GM18519 (cell line): ENCODE data around the gene C1QL4.
A peak's percentile ranks its signal among the peaks of the same experiment; 100 is the strongest.
"Not testable (repeated sequence)": the region's sequence is repeated elsewhere in the genome, so short reads cannot be mapped to it uniquely, and the experiment has no call there.

Source experiments
- ATAC-seq: cut with Tn5 transposase; IDR thresholded peaks from one replicate; pipeline ENCODE4 v1.9.1; 2021; ENCODE audit warnings: mild to moderate bottlenecking, moderate library complexity; ENCODE audit not compliant: unreplicated experiment, low FRiP score

Gene C1QL4

DNA sequence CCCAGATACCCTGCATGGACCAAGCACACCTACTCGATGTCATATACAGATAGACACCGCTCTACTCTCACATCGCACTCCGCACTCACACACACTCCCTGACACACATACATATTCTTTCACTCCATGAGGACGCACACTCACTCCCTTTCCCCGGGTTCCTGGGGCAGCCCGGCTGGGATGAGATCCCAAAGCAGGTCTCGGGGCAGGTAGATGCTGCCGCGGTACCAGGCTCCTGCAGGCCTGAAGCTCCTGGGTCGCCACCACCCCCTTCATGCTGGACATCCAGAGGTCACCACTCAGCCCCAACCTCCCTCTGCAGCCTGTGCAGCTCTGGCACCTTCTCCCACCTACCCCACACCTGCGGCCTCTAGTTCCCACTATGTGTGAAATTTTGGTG, 2.3 kb downstream of the C1QL4 start:
- ATAC-seq: no peak

DNA sequence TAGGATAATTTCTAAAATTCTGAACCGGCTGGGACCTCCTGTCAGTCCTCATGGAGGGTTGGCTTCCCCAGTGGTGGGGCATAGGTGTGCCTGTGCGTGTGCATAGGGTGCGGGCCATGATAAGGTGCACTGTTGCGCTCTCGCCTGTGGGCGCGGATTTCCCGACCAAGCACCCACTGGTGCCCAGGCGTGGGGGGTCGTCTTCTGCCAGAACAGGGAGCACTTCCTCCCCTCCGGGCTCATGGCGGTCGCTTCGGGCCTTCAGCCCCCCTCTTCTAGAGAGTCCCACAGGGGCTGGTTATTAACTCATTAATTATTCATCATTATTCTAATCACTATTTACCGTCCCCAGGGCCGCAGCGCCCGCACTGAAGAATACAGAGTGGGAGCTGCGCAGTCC, 2.8 kb downstream of the C1QL4 start:
- no peak for ATAC-seq

DNA sequence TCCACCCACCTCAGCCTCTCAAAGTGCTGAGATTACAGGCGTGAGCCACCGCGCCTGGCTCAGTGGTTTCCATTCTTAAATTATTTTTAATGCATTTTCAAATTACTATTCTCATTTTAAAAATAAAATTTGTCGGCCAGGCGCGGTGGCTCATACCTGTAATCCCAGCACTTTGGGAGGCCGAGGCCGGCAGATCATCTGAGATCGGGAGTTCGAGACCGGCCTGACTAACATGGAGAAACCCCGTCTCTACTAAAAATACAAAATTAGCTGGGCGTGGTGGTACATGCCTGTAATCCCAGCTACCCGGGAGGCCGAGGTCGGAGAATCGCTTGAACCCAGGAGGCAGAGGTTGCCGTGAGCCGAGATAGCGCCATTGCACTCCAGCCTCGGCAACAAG, 3.2 kb downstream of the C1QL4 start:
- not testable (repeated sequence) for ATAC-seq

DNA sequence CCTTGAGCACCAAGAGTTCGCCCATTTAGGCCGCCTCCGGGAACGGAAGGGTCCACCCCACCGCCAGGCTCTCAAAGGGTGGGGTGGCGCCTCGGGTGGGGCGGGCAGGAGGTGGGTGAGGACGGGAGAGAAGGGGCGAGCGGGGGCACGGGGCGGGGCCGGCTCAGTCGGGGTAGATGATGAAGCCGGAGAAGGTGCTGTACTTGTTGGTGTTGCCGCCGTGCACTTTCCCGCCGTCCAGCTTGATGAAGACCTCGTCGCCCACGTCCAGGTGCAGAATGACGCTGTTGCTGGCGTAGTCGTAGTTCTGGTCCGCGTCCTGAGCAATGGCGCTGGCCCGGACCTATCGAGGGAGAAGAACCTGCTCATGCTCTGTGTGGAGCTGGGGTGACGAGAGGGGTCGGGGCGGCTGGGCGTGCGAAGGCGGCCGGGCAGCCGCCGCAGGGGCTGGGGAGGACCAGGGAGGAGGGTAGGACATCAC, 4.1 kb downstream of the C1QL4 start:
- ATAC-seq: no peak

DNA sequence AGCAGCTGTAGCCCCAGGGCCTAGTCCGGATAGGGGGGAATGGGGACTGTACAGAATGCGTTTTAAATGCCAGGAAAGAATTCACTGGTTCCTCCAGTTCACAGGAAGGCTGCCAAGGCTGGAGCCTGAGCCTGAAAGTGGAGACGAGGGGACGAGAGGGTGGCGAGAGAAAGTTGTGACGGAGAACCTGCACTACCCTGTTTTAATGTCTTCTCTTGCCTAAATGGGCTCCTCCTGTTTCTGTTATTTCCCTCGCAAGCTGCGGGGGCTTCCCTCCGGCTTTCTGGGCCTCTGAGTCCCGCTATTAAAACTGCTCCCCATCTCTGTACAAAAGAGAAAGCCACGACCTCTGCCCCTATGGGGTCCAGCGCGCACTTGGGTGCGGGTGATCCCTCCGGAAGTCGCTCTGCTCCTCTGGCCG, 4.5 kb downstream of the C1QL4 start:
- no peak for ATAC-seq

DNA sequence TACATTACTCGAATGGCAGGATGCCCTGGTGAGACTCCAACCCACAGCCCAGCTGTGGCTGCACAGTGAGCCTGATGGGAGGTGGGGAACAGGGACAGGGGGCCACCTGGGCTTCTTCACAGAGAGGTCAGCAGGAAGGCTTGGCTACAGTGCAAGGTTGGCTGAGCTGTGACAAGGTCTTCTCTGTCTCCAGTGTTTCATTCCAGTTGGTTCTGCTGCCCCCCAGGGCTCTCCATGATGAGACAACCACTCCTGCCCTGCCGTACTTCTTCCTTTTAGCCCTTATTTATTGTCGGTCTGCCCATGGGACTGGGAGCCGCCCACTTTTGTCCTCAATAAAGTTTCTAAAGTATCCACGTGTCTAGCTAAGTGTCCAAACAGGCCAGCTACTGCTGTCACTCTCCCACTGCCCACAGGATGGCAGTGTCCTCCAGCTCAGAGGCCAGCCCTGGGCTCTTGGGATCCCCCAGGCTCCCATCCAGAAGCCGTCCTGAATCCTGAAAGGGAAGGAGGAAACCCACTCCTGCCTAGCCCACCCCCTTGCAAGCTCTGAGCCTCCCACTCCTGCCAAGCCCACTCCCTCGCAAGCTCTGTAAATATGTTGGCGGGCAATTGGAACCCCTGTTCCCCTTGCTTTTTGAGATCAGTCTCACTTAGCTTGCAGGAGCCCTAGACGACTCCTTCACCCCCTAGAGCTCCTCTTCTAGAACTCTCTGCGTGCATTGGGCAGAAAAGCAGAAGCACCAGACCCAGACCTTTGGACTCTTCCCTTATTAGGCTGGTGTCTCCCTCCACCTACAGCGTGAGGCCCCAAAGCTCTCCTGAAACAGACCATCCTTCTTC, 5.4 kb downstream of the C1QL4 start:
- ATAC-seq: no peak

DNA sequence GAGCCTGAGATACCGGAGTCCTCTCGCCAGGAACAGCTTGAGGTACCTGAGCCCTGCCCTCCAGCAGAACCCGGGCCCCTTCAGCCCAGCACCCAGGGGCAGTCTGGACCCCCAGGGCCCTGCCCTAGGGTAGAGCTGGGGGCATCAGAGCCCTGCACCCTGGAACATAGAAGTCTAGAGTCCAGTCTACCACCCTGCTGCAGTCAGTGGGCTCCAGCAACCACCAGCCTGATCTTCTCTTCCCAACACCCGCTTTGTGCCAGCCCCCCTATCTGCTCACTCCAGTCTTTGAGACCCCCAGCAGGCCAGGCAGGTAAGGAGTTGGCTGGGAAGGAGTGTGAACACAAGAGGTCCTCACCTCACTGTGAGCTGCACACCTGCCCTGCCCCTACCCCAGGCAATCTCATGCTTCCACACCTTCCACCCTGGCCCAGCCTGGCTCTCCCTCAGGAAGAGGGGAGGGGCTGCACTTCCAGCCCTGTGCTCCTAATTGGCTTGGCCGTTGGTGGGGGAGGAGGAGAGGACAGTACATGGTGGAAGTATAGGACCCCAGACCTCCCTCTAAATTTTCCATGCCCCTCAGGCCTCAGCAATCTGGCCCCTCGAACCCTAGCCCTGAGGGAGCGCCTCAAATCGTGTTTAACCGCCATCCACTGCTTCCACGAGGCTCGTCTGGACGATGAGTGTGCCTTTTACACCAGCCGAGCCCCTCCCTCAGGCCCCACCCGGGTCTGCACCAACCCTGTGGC, 6.2 kb downstream of the C1QL4 start:
- no peak for ATAC-seq

DNA sequence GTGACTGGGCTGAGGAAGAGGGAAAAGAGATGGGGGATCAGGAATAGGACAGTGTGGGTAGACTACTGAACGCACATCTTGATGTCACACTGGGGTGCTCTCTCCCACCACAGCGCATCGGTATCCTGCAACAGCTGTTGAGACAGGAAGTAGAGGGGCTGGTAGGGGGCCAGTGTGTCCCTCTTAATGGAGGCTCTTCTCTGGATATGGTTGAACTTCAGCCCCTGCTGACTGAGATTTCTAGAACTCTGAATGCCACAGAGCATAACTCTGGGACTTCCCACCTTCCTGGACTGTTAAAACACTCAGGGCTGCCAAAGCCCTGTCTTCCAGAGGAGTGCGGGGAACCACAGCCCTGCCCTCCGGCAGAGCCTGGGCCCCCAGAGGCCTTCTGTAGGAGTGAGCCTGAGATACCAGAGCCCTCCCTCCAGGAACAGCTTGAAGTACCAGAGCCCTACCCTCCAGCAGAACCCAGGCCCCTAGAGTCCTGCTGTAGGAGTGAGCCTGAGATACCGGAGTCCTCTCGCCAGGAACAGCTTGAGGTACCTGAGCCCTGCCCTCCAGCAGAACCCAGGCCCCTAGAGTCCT, 6.9 kb downstream of the C1QL4 start:
- ATAC-seq: no peak

DNA sequence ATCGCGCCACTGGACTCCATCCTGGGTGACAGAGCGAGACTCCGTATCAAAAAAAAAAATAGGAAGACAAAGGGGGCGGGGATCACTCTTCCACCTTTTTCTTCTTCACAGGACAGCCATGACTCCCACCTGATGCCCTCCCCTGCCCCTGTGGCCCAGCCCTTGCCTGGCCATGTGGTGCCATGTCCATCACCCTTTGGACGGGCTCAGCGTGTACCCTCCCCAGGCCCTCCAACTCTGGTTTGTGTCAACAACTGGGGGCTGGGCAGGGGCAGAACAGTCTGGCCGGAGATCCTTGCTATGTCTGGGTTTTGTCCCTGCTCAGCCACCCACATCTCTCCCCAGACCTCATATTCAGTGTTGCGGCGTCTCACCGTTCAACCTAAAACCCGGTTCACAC, 8.2 kb downstream of the C1QL4 start:
- ATAC-seq: no peak

DNA sequence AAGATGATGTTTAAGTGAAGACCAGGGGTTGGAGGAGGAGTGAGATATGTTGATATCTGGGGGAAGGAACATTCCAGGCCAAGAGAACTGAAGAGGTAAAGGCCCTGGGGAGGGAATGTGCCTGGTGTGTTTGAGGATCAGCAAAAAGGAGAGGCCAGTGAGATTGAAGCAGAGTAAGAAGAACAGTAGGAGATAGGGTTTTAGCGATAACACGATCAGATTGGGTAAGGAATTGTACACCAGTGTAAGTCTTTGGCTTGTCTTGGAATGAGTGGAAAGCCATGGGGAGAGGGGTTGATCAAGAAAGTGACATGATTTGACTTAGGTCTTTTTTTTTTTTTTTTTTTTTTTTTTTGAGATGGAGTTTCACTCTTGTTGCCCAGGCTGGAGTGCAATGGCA, 9.1 kb downstream of the C1QL4 start:
- no peak for ATAC-seq

DNA sequence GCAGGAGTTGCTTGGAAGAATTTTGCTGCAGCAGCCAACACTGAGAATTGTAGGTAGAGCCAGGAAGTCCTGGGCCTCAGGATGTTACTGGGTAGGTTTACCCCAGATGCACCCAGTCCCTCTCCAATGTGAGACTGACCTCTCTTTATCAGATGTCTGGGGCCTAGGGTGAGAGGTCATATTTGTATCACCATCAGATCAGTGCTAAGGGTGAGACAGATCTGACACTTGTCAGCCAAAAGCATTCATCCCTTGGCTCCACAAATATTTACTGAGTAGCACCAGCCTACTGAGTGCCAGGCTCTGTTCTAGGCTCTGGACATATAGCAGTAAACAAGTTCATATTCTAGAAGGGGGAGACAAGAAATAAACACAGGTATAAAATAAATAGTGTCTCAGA, 9.6 kb downstream of the C1QL4 start:
- no peak for ATAC-seq

DNA sequence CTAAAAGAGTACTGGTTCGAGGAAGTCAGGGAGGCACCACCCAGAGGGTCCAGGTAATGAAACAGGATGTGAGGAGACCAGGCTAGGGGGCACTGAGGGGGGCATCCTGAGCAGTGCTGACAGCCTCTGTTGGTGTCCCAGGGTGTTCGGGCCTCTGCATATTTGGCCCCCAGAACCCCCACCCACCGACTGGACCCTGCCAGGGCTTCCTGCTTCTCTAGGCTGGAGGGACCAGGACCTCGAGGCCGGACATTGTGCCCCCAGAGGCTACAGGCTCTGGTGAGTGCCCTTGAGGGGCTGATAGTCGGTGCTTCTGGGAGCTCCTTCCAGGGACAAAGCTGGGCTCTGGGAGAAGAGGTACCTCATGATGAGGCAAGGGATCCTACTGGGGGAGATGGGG, 11.4 kb downstream of the C1QL4 start:
- no peak for ATAC-seq

DNA sequence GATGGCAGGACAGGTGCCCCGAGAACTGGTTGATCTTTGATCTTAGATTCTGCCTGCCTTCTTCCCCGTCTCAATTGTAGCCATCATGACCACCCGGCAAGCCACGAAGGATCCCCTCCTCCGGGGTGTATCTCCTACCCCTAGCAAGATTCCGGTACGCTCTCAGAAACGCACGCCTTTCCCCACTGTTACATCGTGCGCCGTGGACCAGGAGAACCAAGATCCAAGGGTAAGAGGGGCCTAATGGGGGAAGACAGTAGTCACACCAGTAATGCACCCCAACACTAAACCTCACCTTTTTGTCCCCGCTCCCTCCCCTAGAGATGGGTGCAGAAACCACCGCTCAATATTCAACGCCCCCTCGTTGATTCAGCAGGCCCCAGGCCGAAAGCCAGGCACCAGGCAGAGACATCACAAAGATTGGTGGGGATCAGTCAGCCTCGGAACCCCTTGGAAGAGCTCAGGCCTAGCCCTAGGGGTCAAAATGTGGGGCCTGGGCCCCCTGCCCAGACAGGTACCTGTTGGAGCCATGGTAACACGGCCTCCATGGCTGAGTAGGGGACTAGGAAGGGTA, 13.4 kb downstream of the C1QL4 start:
- ATAC-seq: no peak

DNA sequence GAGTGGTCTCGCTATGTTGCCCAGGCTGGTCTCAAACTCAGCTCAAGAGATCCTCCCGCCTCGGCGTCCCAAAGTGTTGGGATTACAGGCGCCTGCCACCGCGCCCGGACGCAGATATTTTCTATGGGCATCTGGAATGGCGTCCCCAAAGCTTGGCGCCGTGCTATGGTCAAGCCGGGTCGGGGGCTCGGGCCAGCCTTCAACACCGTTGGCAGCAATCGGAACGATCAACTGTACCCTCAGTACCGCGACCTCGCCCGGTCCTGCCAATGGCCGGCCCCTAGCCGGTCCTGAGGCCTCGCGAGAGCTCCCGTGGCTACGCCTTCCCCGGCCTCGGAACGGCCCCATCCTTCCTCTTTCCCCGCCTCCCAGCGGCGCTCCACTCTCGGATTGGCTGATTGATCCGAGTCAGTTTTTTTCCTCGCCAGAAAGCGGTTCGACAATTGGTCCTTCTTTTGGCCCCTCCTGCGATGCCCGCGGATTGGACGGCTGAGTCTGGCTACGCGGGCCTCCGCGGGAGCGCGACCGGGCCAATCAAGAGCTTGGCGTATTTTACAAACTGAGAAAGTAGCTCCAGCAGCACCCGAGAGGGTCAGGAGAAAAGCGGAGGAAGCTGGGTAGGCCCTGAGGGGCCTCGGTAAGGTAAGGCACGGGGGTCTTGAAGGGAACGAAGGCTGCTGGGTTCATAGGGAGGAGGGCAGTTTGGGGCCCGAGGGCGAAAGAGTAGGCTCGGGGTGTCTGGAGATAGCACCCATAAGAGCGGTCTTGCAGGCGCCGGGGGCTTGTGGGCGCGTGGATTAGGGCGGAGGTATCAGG, 14.1 kb downstream of the C1QL4 start, which contains the start of gene TROAP:
Gene TROAP (plus strand): TSS at position 548 of the 816 bp plus-strand sequence. CDS start 354 bp downstream, outside the sequence.
- ATAC-seq: peak; percentile 93

DNA sequence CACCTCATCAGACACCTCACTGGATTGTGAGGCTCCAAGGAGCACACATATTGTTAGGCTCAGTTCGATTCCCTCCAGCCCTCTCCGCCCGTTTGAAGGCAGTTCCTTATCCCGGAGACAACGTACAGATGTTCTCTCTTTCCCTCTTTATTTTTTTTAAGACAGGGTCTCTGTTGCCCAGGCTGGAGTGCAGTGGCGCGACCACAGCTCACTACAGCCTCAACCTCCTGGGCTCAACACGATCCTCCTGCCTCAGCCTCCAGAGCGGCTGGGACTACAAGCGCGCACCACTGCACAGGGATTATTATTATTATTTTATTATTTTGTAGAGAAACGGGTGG, 14.7 kb downstream of the C1QL4 start:
- ATAC-seq: no peak

DNA sequence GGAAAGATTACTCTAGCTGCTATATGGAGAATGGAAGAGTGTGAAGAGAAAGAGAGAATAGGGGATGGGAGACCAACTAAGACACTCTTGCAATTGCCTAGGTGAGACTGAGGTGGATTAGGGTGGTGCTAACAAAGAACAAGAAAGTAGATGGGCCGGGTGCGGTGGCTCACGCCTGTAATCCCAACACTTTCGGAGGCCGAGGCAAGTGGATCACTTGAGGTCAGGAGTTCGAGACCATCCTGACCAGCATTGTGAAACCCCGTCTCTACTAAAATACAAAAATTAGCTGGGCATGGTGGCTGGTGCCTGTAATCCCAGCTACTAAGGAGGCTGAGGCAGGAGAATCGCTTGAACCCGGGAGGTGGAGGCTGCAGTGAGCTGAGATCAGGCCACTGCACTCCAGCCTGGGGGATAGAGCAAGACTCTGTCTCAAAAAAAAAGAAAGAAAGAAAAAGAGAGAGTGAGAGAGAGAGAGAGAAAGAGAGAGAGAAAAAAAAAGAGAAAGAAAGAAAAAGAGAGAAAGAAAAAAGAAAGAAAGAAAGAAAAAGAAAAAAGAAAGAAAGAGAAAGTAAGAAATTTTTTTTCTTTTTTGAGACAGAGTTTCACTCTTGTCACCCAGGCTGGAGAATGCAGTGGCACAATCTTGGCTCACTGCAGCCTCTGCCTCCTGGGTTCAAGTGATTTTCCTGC, 16.4 kb downstream of the C1QL4 start:
- ATAC-seq: not testable (repeated sequence)

DNA sequence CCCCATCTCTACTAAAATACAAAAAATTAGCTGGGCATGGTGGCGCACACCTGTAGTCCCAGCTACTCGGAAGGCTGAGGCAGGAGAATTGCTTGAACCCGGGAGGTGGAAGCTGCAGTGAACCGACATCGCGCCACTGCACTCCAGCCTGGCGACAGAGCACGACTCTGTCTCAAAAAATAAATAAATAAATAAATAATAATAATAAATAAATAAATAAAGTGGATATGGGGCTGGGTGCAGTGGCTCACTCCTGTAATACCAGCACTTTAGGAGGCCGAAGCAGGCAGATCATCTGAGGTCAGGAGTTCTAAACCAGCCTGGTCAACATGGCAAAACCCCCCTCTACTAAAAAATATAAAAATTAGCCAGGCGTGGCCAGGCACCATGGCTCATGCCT, 19.9 kb downstream of the C1QL4 start:
- ATAC-seq: not testable (repeated sequence)

DNA sequence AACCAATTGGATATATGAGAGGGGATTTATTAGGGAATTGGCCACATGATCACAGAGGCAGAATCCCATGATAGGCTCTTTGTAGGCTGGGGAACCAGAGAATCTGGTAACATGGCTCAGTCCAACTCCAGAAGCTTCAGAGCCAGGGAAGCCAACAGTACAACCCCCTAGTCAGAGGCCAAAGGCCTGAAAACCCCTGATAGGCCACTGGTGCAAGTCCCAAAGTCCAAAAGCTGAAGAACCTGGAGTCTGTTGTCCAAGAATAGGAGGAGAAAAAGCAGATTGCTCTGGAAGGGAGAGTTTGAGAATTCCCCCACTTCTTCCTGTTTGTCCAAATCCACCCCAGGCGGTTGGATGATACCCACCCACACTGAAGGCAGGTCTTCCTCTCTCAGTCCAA, 22.2 kb downstream of the C1QL4 start:
- no peak for ATAC-seq

DNA sequence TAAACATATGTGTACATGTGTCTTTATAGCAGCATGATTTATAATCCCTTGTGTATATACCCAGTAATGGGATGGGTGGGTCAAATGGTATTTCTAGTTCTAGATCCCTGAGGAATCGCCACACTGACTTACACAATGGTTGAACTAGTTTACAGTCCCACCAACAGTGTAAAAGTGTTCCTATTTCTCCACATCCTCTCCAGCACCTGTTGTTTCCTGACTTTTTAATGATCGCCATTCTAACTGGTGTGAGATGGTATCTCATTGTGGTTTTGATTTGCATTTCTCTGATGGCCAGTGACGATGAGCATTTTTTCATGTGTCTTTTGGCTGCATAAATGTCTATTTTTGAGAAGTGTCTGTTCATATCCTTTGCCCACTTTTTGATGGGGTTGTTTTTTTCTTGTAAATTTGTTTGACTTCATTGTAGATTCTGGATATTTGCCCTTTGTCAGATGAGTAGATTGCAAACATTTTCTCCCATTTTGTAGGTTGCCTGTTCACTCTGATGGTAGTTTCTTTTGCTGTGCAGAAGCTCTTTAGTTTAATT, 26.5 kb downstream of the C1QL4 start:
- ATAC-seq: not testable (repeated sequence)
